ENCODE measurements around the gene NPR1.
"Not testable (repeated sequence)": the region's sequence is repeated elsewhere in the genome, so short reads cannot be mapped to it uniquely, and the experiment has no call there.

Gene NPR1

GRCh38 chr1:153711026-153711425, 32.5 kb downstream of the NPR1 start:
- H3K4me3 Mint-ChIP-seq: no peak overlapping the region
- no peaks in the 10 kb centered on the region for H3K4me1 Mint-ChIP-seq (ENCODE audit: low read depth)
- no peak overlapping the region for H3K27ac Mint-ChIP-seq
- DNase-seq: no peak
- H3K36me3 Mint-ChIP-seq (ENCODE audit: low read depth): no peaks in the 10 kb centered on the region
- no peaks in the 10 kb centered on the region for H3K9me3 Mint-ChIP-seq
- H3K27me3 Mint-ChIP-seq: peaks cover 8% of the 10 kb centered on the region

- not testable (repeated sequence) for H3K36me3 Mint-ChIP-seq (ENCODE audit: low read depth); H3K9me3 Mint-ChIP-seq; DNase-seq; H3K4me1 Mint-ChIP-seq (ENCODE audit: low read depth); H3K4me3 Mint-ChIP-seq; H3K27me3 Mint-ChIP-seq; H3K27ac Mint-ChIP-seq
Measured at GRCh38 chr1:153716211-153716610, 37.7 kb downstream of the NPR1 start.

GRCh38 chr1:153717330-153717729, 38.8 kb downstream of the NPR1 start:
- DNase-seq: no peak
- no peaks in the 10 kb centered on the region for H3K9me3 Mint-ChIP-seq
- H3K4me1 Mint-ChIP-seq (ENCODE audit: low read depth): peaks cover 10% of the 10 kb centered on the region
- H3K4me3 Mint-ChIP-seq: no peak overlapping the region
- H3K27me3 Mint-ChIP-seq: peaks cover 8% of the 10 kb centered on the region
- no peaks in the 10 kb centered on the region for H3K36me3 Mint-ChIP-seq (ENCODE audit: low read depth)
- H3K27ac Mint-ChIP-seq: peak overlapping the region; percentile 73

- Mint-ChIP-seq H3K36me3 (ENCODE audit: low read depth) (peaks cover 6% of the 10 kb centered on the region), H3K4me1 (ENCODE audit: low read depth) (peaks cover 7% of the 10 kb centered on the region), H3K4me3 (no peak overlapping the region), H3K27ac (no peak overlapping the region), H3K27me3 (no peaks in the 10 kb centered on the region), H3K9me3 (no peaks in the 10 kb centered on the region)
- DNase-seq: no peak
Measured at GRCh38 chr1:153723687-153724086, 45.2 kb downstream of the NPR1 start.

- H3K4me1 Mint-ChIP-seq (ENCODE audit: low read depth): peaks cover 15% of the 10 kb centered on the region
- H3K36me3 Mint-ChIP-seq (ENCODE audit: low read depth): peaks cover 13% of the 10 kb centered on the region
- H3K4me3 Mint-ChIP-seq, H3K9me3 Mint-ChIP-seq, H3K27me3 Mint-ChIP-seq, H3K27ac Mint-ChIP-seq, DNase-seq: not testable (repeated sequence)
Measured at GRCh38 chr1:153724634-153725033, 46.1 kb downstream of the NPR1 start.

- H3K27ac Mint-ChIP-seq: peak within 1 kb of the TSS; percentile 97
- H3K4me3 Mint-ChIP-seq: peak within 1 kb of the TSS; percentile 93
- H3K4me1 Mint-ChIP-seq (ENCODE audit: low read depth): peaks cover 37% of the 10 kb centered on the region
- DNase-seq: peak; percentile 98
- H3K36me3 Mint-ChIP-seq (ENCODE audit: low read depth): peaks cover 35% of the 10 kb centered on the region
- no peaks in the 10 kb centered on the region for H3K27me3 Mint-ChIP-seq
- H3K9me3 Mint-ChIP-seq: no peaks in the 10 kb centered on the region
Measured at GRCh38 chr1:153727463-153728304, 49.2 kb downstream of the NPR1 start, which contains the start of gene INTS3. Gene INTS3 (plus strand): TSS chr1:153728050. CDS start chr1:153728635, 585 bp downstream.

- H3K9me3 Mint-ChIP-seq: no peaks in the 10 kb centered on the region
- H3K27me3 Mint-ChIP-seq: no peaks in the 10 kb centered on the region
- H3K4me3 Mint-ChIP-seq: peak overlapping the region; percentile 93
- no peak for DNase-seq
- peak overlapping the region; percentile 97 for H3K27ac Mint-ChIP-seq
- peaks cover 41% of the 10 kb centered on the region for H3K36me3 Mint-ChIP-seq (ENCODE audit: low read depth)
- H3K4me1 Mint-ChIP-seq (ENCODE audit: low read depth): peaks cover 37% of the 10 kb centered on the region
Measured at GRCh38 chr1:153728305-153729066, 50.0 kb downstream of the NPR1 start.

GRCh38 chr1:153730468-153730988, 52.0 kb downstream of the NPR1 start:
- H3K4me3 Mint-ChIP-seq: peak overlapping the region; percentile 93
- H3K27me3 Mint-ChIP-seq: no peaks in the 10 kb centered on the region
- peak overlapping the region; percentile 83 for H3K27ac Mint-ChIP-seq
- no peak for DNase-seq
- H3K9me3 Mint-ChIP-seq: no peaks in the 10 kb centered on the region
- peaks cover 61% of the 10 kb centered on the region for H3K36me3 Mint-ChIP-seq (ENCODE audit: low read depth)
- H3K4me1 Mint-ChIP-seq (ENCODE audit: low read depth): peaks cover 43% of the 10 kb centered on the region

- H3K4me1 Mint-ChIP-seq (ENCODE audit: low read depth): peaks cover 34% of the 10 kb centered on the region
- H3K27ac Mint-ChIP-seq: no peak overlapping the region
- H3K27me3 Mint-ChIP-seq: no peaks in the 10 kb centered on the region
- no peak overlapping the region for H3K4me3 Mint-ChIP-seq
- peaks cover 71% of the 10 kb centered on the region for H3K36me3 Mint-ChIP-seq (ENCODE audit: low read depth)
- no peak for DNase-seq
- no peaks in the 10 kb centered on the region for H3K9me3 Mint-ChIP-seq
Measured at GRCh38 chr1:153733970-153734369, 55.5 kb downstream of the NPR1 start.

- Mint-ChIP-seq H3K27me3 (no peaks in the 10 kb centered on the region), H3K4me3 (no peak overlapping the region), H3K4me1 (ENCODE audit: low read depth) (peaks cover 28% of the 10 kb centered on the region), H3K36me3 (ENCODE audit: low read depth) (peaks cover 66% of the 10 kb centered on the region), H3K27ac (no peak overlapping the region), H3K9me3 (no peaks in the 10 kb centered on the region)
- DNase-seq: no peak
Measured at GRCh38 chr1:153734396-153735089, 56.1 kb downstream of the NPR1 start.

GRCh38 chr1:153735090-153735420, 56.6 kb downstream of the NPR1 start:
- Mint-ChIP-seq H3K27me3 (no peaks in the 10 kb centered on the region), H3K27ac (no peak overlapping the region), H3K36me3 (ENCODE audit: low read depth) (peaks cover 64% of the 10 kb centered on the region), H3K9me3 (no peaks in the 10 kb centered on the region), H3K4me3 (no peak overlapping the region), H3K4me1 (ENCODE audit: low read depth) (peaks cover 24% of the 10 kb centered on the region)
- no peak for DNase-seq

GRCh38 chr1:153741986-153742385, 63.5 kb downstream of the NPR1 start:
- Mint-ChIP-seq H3K4me1 (ENCODE audit: low read depth) (peaks cover 25% of the 10 kb centered on the region), H3K27me3 (no peaks in the 10 kb centered on the region), H3K4me3 (no peak overlapping the region), H3K9me3 (no peaks in the 10 kb centered on the region), H3K36me3 (ENCODE audit: low read depth) (peaks cover 74% of the 10 kb centered on the region), H3K27ac (peak overlapping the region; percentile 55)
- DNase-seq: no peak

GRCh38 chr1:153742411-153743142, 64.1 kb downstream of the NPR1 start:
- DNase-seq: no peak
- Mint-ChIP-seq H3K4me1 (ENCODE audit: low read depth) (peaks cover 25% of the 10 kb centered on the region), H3K36me3 (ENCODE audit: low read depth) (peaks cover 74% of the 10 kb centered on the region), H3K27ac (peak overlapping the region; percentile 55), H3K9me3 (no peaks in the 10 kb centered on the region), H3K27me3 (no peaks in the 10 kb centered on the region), H3K4me3 (no peak overlapping the region)
